HG03432 (cell line): ENCODE results near the gene NDC80.
A peak's percentile ranks its signal among the peaks of the same experiment; 100 is the strongest.
"Not testable (repeated sequence)": the region's sequence is repeated elsewhere in the genome, so short reads cannot be mapped to it uniquely, and the experiment has no call there.

Experiments
- ATAC-seq: cut with Tn5 transposase; IDR thresholded peaks from one replicate; pipeline ENCODE4 v1.9.1; 2021; ENCODE audit warnings: mild to moderate bottlenecking, moderate library complexity; ENCODE audit not compliant: unreplicated experiment

NDC80 gene

DNA sequence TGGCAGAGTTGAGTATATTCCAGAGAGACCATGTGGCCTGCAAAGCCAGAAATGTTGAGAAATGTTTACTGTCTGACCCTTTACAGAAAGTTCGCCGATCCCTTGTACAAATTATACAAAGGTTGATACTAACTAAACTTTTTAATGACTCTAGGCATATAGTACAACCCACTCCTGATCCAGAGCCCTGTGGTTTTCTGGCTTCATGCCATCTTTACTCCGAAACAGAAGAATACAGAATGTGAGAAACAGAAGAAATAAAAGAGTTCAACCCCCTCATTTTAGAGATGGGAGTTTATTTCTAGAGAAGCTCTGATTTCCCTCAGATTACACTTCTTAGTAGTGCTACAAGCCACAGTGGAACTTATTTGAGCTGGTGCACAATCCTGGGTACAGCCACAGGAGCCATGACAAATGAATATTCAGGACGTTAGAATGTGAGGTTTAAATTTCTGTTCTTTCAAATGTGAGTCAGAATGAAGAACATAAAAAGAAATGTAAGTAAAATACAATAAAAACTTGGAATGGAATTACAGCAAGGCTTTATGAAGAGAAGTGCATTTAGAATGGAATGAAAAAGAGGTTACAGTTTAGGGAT lies 46.1 kb downstream of the NDC80 start:
- no peak for ATAC-seq

DNA sequence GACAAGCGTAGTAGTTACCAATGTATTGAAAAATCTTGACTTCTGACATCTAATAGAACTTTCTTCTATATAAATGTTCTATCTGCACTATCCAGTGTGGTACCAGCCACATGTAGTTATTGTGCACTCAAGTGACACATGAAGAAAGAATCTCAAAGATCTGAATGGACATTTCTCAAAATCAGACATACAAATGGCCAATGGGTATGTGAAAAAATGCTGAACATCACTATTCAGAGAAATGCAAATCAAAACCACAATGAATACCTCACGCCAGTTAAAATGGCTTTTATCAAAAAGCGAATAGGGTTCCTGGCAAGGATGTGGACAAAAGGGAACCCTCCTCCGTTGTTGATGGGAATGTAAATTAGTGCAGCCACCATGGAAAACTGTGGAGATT lies 46.7 kb downstream of the NDC80 start:
- no peak for ATAC-seq

DNA sequence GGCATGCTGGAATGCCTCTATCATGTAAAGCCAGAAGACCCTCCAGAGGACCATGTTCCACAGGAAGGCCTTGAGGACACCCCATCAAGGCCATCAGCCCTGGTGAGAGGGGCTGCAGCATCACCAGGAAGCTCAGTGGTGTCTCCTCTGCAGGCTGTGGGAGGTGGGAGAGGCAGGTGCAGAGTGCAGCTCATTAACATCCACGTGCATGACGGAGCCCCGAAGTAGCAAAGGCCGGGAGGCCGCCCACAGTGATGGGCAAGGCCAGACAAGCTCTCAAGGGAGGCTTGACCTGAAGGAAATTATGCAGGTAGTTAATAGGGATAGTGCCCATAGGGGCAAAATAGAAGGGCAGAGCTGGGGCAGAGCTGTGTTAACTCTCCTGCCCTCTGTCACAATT lies 53.9 kb downstream of the NDC80 start:
- no peak for ATAC-seq

DNA sequence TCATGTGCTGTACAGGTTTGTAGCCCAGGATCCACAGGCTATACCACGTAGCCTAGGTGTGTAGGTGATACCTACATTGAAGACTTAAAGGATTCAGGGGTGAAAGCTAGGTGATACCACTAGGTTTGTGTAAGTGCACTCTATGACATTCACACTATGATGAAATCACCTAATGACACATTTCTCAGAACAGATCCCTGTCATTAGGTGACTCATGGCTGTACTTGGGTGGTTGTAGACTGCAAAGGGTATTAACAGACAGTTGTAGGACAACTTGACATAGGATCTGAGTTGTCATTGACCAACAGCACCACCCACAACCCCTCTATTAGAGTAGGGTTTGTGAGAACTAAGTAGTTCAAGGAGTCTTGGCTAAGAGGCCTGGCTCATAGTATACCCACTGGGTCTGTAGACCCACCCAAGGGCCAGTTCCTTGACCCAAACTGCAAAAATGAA lies 56.5 kb downstream of the NDC80 start:
- peak; percentile 52 for ATAC-seq

DNA sequence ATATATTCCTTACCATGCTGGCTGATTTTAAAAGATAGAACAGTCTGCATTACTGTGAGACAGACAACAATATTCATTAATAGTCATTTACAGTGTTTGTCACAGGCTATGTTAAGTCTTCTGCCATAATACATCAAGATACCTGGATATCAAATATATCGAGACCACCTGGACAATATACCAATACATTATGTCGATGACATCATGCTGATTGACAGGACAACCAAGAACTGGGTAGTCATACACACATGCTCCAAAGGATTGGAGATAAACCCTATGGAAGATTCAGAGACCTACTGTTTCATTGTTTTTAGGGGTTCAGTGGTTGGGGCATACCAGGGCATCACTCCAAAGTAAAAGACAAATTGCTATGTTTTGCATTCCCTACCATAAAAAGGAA lies 57.6 kb downstream of the NDC80 start:
- no peak for ATAC-seq

GRCh38 chr18:2635586-2635985 lies 64.2 kb downstream of the NDC80 start:
- no peak for ATAC-seq

DNA sequence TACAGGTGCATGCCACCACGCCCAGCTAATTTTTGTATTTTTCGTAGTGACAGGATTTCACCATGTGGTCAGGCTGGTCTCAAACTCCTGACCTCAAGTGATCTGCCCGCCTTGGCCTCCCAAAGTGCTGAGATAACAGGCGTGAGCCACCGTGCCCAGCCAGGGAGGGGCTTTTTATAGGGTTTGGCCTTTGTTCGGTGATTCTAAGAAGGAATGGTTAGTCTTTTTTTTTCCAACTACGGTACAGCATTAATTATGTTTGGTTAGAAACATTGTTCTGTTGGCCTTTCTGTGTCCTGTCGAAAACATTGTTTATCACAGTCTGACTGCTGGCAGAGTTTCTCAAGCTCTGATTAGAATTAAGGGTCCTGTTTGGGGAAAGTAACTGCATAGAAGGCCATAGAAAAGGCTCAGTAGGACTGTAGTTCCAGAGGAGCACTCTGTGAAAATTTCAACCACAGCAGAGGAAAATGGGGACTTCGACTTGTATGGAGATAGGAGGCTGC lies 64.8 kb downstream of the NDC80 start:
- ATAC-seq = peak; percentile 32

DNA sequence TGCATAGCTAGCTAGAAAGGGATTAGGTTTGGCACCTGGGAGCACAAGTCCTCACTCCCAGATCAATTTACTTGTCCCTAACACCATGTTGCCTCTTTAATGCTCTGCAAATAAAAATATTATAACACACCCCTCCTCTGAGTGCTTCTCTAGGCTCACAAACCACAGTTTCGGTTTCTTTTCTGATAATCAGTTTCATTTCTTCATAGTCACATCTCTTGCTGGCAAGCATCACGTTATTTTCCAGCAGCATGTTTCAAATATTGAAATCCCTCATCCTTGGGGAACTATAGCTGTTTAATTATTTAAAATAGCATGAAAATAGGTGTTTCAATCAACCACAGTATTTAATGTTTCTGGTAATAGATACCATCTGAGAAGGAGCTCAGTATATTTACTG lies 70.3 kb downstream of the NDC80 start:
- ATAC-seq = peak; percentile 78

DNA sequence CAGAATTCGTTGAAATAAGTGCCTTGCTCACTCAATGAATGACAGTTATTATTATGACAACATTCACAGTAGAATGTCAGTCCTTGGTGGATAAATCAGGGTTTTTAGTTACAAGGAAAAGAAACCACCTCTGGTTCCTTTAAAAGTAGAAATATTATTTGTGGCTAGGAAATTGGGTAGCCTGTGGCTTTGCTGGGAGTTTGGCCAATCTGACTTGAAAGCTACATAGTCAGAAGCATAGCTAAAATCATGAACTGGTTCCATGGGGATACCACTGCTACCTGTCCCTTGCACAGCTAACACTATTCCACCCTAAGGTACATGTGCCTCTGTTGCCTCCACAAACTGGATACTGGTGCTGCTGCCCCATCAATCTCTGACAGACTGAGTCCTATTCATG lies 71.4 kb downstream of the NDC80 start:
- ATAC-seq = no peak

DNA sequence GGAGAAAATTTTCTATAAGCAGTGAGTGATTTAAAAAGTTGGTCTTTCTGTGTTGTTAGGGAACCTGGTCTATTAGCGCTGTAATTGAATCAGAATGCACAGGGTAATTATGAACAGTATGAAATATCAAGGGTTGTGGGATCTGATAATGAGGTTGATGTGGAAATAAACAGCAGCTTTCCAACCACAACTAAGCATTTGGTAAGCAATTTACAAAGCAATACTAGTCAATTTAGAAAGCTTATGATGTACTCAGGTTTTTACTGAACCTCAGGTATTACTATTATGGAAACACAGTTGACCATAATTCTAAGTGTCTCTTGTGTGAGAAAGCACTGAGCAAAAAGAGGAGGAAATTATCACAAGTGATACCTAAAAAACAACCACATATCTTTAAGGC lies 73.2 kb downstream of the NDC80 start:
- ATAC-seq = no peak

DNA sequence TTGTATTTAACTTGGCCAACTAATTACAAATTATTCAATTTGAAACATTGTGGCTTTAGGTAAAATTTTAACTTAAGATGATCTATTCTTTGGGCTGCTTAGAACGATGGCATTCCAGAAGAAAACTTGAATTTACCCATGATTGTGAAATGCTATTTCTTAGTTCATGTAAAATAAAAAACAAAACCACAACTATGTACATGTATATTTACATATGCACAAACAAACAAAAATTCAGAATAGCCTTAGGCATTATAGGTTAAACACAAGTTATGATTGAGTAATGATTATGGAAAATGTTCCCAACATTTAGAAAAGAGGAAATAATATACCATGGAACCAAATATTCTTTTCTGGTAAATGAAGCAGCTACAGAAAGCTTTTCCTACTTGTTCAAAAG lies 80.6 kb downstream of the NDC80 start:
- ATAC-seq = no peak

GRCh38 chr18:2653467-2653866 lies 82.1 kb downstream of the NDC80 start:
- no peak for ATAC-seq

- no peak for ATAC-seq
Measured at GRCh38 chr18:2654169-2654927, 83.0 kb downstream of the NDC80 start.

GRCh38 chr18:2654928-2655177 lies 83.5 kb downstream of the NDC80 start:
- ATAC-seq = peak; percentile 44

GRCh38 chr18:2655178-2655953 lies 84.0 kb downstream of the NDC80 start, which contains the start of gene SMCHD1:
TSS of gene SMCHD1 (plus strand) at chr18:2655726. CDS start at chr18:2656076, 350 bp downstream.
- ATAC-seq = peak; percentile 75

DNA sequence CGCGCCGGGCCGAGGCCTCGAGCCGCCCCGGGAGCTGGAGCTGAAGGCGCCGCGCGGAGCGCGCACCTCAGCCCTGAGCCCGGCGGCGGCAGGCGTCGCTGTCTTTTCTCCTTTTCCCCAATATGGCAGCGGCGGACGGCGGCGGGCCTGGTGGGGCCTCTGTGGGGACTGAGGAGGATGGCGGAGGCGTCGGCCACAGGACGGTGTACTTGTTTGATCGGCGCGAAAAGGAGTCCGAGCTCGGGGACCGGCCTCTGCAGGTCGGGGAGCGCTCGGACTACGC lies 84.5 kb downstream of the NDC80 start:
- ATAC-seq = peak; percentile 27

DNA sequence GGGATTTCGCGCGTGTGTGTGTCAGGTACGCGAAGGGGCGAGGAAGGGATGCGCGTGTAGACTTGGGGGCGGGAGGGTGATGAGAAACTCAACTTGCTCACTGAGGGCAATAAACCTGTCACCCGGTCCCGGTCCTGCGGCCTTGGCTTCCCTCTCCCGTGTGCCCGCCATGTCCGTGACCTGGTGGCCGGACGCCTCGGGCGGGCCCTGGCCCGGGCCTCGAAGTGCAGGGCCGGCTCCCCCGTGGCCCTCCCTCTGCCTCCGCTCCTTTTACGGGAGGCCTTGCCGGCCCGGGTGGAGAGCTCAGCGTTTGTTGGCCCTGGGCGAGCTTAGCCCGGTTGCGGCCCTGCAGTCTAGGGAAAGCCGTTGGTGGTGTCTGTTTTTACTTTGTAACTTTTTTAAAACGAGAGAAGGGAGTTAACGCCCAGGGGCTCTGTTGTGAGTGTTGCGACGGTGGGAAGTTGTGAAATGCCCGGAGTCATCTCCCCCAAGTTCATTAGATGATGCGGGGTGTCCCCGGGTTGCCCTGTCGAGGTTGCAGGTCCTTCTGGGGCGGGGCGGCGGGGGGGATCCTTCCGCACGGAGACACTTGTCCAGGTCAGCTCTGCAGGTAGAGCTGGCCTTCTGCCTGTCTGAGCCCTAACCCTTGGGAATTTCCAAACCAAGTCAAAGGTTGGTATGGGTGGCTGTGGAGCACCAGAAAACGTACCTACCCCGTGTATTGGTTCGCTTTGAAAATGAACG lies 85.1 kb downstream of the NDC80 start:
- ATAC-seq = peak; percentile 11

DNA sequence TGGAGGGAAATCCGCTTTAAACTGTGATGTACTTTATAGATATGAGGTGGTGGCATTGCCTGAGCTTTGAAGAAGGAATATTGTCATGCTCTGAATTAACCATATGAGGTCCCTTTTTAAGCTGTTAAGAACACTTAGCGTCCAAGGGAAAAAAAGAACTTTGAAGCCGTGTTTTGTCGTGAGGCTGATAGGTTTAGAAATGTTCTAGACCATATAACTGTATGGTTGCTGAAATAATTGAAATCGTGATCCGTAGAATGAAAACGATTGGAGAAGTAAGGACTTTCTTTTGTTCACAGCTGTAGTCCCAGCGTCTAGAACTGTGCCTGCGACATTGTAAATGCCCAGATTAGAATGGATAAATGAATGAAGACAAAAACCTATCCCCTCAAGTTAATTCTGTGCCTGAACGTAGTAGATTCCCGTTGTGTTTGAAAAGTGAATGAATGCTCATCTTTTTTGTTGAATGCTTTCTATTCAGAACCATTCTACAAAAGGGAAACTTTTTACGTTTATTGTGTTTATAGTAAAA lies 85.7 kb downstream of the NDC80 start:
- no peak for ATAC-seq

DNA sequence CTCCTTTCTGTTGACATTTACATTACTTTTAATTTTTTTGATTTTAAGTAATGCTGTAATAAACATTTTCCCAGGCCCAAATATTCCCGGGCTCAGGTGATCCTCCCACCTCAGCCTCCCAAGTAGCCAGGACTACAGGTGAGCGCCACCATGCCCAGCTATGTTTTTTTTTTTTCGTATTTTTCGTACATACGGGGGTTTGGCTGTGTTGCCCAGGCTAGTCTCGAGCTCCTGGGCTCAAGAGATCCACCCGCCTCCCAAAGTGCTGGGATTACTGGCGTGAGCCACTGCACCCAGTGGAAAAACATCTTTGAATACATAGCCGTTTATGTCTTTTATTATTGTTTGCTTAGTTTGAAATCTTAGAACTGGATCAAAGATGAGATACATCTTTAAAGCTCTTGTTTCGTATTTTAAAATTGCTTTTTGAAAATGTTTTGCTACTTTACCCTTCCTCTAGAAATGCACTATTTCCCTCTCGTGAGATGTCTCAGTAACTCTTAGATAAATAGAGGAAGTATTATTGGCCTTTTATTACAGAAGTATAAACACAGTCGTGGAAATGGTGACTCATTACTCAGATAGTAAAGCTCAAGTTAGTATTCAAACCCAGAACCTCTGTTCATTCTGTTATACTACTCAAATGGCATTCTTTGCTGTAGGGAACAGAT lies 86.6 kb downstream of the NDC80 start:
- ATAC-seq = no peak

DNA sequence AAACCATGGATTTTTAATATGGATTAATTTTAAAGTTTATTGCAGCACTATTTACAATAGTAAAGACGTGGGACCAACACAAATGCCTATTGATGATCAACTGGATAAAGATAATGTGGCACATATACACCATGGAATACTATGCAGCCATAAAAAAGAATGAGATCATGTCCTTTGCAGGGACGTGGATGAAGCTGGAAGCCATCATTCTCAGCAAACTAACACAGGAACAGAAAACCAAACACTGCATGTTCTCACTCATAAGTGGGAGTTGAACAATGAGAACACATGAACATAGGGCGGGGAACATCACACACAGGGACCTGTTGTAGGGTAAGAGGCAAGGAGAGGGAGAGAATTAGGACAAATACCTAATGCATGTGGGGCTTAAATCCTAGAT lies 89.5 kb downstream of the NDC80 start:
- not testable (repeated sequence) for ATAC-seq

DNA sequence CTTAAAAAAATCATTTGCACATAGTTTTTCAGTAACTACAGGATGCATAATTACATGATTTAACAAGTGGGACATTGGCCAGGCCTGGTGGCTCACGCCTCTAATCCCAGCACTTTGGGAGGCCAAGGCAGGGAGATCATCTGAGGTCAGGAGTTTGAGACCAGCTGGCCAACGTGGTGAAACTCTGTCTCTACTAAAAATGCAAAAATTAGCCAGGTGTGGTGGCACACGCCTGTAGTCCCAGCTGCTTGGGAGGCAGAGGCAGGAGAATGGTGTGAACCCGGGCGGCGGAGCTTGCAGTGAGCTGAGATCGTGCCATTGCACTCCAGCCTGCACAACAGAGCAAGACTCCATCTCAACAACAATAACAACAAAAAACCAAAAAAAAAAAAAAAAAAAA lies 90.9 kb downstream of the NDC80 start:
- not testable (repeated sequence) for ATAC-seq
